ENCODE measurements around the gene PHLDB3. TPM values are rescaled to one million over a fixed set of nuclear protein-coding genes. Genes with fewer than 3 reads are reported as not detected.
A peak's percentile ranks its signal among the peaks of the same experiment; 100 is the strongest.

PHLDB3 gene
- total RNA-seq, 3 donors from 2014 or later: 7.5 to 19.5 (median 15.1) TPM

DNA sequence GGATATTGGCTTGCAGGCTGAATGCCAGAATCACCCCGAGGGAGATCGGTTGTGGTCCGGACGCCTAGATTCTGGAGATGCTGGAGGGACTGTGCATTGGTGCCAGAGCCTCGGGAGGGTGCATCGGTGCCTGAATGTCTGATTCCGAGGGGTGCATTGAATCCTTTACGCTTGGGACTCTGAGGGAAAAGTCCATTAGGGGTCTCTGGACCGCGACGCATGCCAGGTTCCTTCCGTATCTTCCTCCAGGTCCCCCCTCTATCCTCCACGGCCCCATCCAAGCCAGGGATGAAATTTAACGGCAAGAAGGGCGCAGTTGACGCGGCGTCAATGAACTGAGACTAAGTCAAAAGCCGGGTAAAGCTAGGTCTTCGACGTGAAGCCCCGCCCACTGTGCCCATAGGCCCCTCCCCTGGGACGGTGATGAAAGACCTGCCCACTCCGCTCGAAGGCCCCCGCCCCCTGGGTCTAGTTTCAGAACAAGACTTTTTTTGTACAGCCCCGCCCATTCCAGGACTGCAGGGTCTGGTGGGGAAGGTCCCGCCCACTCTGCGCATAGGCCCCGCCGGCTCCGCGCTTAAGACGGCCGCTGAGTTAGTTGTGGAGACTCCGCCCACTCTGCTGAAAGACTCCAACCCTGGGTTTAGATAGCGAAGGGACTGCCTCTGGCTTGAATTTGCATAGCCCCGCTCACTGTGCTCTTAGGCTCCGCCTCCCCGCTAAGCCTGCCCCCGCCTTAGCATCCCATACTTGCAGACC is 29.2 kb upstream of the PHLDB3 start:
- Histone ChIP-seq H3K4me1 (no peaks in the 10 kb centered on the region), H3K9me3 (no peaks in the 10 kb centered on the region), H3K4me3 (peak overlapping the region; percentile 54 to 71 (median 66)), H3K36me3 (no peaks in the 10 kb centered on the region), H3K27me3 (no peaks in the 10 kb centered on the region), H3K27ac (peak overlapping the region; percentile 82 to 87)
- DNase-seq (ENCODE audit: low spot score in 2 of 2): peak; percentile 97 to 99
- no peak for TF ChIP-seq POLR2AphosphoS5 (IDR thresholded peaks at IDR 0.05)
- TF ChIP-seq, protein P1, sequence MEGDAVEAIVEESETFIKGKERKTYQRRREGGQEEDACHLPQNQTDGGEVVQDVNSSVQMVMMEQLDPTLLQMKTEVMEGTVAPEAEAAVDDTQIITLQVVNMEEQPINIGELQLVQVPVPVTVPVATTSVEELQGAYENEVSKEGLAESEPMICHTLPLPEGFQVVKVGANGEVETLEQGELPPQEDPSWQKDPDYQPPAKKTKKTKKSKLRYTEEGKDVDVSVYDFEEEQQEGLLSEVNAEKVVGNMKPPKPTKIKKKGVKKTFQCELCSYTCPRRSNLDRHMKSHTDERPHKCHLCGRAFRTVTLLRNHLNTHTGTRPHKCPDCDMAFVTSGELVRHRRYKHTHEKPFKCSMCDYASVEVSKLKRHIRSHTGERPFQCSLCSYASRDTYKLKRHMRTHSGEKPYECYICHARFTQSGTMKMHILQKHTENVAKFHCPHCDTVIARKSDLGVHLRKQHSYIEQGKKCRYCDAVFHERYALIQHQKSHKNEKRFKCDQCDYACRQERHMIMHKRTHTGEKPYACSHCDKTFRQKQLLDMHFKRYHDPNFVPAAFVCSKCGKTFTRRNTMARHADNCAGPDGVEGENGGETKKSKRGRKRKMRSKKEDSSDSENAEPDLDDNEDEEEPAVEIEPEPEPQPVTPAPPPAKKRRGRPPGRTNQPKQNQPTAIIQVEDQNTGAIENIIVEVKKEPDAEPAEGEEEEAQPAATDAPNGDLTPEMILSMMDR (IDR thresholded peaks at IDR 0.05): no peak
- intact Hi-C loops (cut with DNase I; ENCODE audit: low total_unique reads): loop anchor here (10.0 kb wide), 1 partner anchor 61 kb away; the partner anchor contains the start of genes IRGQ and ZNF576

DNA sequence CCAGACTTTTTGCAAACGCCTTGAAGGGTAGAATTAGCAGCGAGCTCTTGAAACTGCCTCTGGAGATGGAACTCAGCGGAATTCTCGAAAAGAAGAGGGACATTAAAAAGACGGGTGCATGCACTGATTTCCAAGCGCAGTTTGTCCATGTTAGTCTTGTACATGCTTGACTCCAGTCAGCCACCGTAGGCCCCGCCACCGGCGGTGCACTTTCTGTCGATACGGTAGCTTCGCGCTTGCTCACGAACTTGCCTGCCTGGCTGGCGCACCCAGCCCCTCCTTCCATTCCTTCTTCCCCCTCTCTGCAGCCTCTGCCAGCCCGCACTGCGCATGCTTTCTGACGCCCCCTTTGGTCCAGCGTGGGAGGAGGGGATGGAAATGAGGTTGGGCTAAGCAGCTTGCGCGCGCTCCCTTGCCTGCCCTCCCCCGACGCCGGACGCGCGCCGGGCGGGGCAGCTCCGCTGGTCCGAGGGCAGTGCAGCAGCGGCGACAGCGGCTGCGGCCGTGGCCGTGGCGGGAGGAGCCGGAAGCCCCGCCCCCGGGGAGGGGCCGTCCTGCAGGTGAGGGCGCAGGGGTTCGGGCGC is 28.5 kb upstream of the PHLDB3 start, which contains the start of gene ZNF575:
Gene ZNF575, plus strand, starts transcription at position 227 of the 584 bp plus-strand sequence. CDS start 1,235 bp downstream, outside the sequence.
- peak; percentile 81 to 86 for DNase-seq (ENCODE audit: low spot score in 2 of 2)
- intact Hi-C loops (cut with DNase I; ENCODE audit: low total_unique reads): loop anchor here (10.0 kb wide), 1 partner anchor 62 kb away; the partner anchor contains the start of genes IRGQ and ZNF576
- Histone ChIP-seq H3K27ac (peak within 1 kb of the TSS; percentile 82 to 87), H3K4me1 (no peaks in the 10 kb centered on the region), H3K4me3 (peak within 1 kb of the TSS; percentile 54 to 71 (median 66)), H3K36me3 (no peaks in the 10 kb centered on the region), H3K27me3 (no peaks in the 10 kb centered on the region), H3K9me3 (no peaks in the 10 kb centered on the region)
- TF ChIP-seq POLR2A (IDR thresholded peaks at IDR 0.05) (no peak), POLR2AphosphoS5 (IDR thresholded peaks at IDR 0.05) (peak; percentile 22 to 77 (median 42))
- TF ChIP-seq, protein P1 (IDR thresholded peaks at IDR 0.05): no peak

DNA sequence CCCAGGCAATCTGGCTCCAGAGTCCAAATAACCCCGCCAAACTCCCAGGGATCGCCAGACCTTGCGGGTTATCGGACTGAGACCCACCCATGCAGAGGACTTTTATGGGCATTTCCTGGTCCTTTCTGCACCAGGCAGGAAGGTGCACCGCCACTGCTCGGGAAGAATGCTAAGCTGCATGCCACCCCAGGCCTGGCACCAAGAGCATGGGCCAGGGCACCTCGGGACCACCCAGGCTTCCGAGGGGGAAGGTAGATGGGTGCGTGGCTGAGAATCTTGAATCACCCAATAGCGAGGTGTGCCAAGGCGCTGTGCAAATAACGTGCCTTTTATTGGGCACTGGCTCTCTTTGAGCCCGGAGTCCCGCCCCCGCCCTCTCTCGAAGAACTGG is 28.0 kb upstream of the PHLDB3 start:
- peak overlapping the region; percentile 54 to 71 (median 66) for H3K4me3 ChIP-seq
- TF ChIP-seq POLR2A (IDR thresholded peaks at IDR 0.05): no peak
- TF ChIP-seq POLR2AphosphoS5 (IDR thresholded peaks at IDR 0.05): no peak
- TF ChIP-seq, protein P1 (IDR thresholded peaks at IDR 0.05): no peak
- intact Hi-C loops (cut with DNase I; ENCODE audit: low total_unique reads): loop anchor here (10.0 kb wide), 1 partner anchor 62 kb away; the partner anchor contains the start of genes IRGQ and ZNF576
- H3K4me1 ChIP-seq: no peaks in the 10 kb centered on the region
- H3K9me3 ChIP-seq: no peaks in the 10 kb centered on the region
- no peaks in the 10 kb centered on the region for H3K36me3 ChIP-seq
- H3K27me3 ChIP-seq: no peaks in the 10 kb centered on the region
- peak; percentile 55 to 59 for DNase-seq (ENCODE audit: low spot score in 2 of 2)
- peak overlapping the region; percentile 78 to 87 for H3K27ac ChIP-seq

DNA sequence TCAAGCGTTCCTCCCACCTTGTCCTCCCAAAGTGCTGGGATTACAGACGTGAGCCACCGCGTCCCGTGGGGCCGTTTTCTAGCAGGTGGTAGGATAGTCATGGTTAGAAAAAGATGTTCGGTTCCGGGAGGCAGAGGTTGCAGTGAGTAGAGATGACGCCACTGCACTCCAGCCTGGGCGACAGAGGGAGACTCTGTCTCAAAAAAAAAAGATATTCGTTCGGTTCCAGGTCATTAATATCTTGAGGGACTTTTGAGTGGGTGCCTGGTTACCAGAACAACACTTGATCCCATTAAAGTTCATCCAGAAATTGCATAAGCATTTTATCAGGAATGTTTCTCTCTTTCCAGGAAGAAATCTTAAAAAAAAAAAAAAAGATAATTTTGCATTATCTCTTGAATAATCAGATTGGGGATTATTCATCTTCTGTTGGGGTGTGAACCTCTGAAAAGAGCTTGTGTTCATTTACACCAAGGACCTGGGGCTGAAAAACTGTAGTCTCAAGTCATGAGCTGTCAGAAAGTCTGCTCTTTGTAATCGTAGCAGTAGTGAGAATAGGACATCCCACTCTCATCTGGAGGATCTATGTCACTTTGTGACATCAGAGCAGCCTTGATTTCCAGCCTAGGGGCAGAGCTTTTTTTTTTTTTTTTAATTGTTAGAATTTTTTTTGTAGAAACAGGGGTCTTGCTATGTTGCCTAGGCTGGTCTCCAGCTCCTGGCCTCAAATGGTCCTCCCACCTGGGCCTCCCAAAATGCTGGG is 23.5 kb upstream of the PHLDB3 start:
- H3K27ac ChIP-seq: peak overlapping the region; percentile 93 to 95
- intact Hi-C loops (cut with DNase I; ENCODE audit: low total_unique reads): no loop called here
- H3K36me3 ChIP-seq: no peaks in the 10 kb centered on the region
- TF ChIP-seq POLR2AphosphoS5 (IDR thresholded peaks at IDR 0.05): peak; percentile 28 to 87 (median 38)
- no peak for TF ChIP-seq POLR2A (IDR thresholded peaks at IDR 0.05)
- H3K27me3 ChIP-seq: no peaks in the 10 kb centered on the region
- DNase-seq (ENCODE audit: low spot score in 2 of 2): peak in 1 of 2 donors; percentile 45
- peak overlapping the region; percentile 73 to 86 (median 85) for H3K4me3 ChIP-seq
- no peaks in the 10 kb centered on the region for H3K9me3 ChIP-seq
- peaks cover 4 to 8% of the 10 kb centered on the region in 2 donors for H3K4me1 ChIP-seq

Measured in breast epithelium (tissue), 4 donors.